ENCODE measurements around the gene AARSD1. TPM values are rescaled to one million over a fixed set of nuclear protein-coding genes. Genes with fewer than 3 reads are reported as not detected.
"Not testable (repeated sequence)": the region's sequence is repeated elsewhere in the genome, so short reads cannot be mapped to it uniquely, and the experiment has no call there.

AARSD1 gene
- total and polyA plus RNA-seq, 2 donors (not counting 3 experiments of a cell fraction or from before 2014, with no cell fraction given): 42.8 to 53.2 TPM

- CTCF ChIA-PET: interaction anchor here (0.7 to 1.0 kb wide), 2 partner anchors 8 to 22 kb away, joined by 3 to 4 read pairs; partner anchors contain the start of gene RPL27
- H3K4me2 ChIP-seq (ENCODE audit: insufficient read depth, low read length); H3K9me1 ChIP-seq (replicated peaks; ENCODE audit: control insufficient read depth, extremely low read depth, insufficient read depth, low read length); H4K20me1 ChIP-seq (replicated peaks; ENCODE audit: control insufficient read depth, extremely low read depth, insufficient read depth, low read length); H3K27me3 ChIP-seq (ENCODE audit: control insufficient read depth in 2 of 2, insufficient read depth in 2 of 2, low read length in 2 of 2); H2AFZ ChIP-seq (ENCODE audit: low read depth, low read length); FAIRE-seq; H3K79me2 ChIP-seq (ENCODE audit: control insufficient read depth, insufficient read depth, low read length); POLR2A ChIA-PET; intact Hi-C loops (cut with micrococcal nuclease); H3K4me1 ChIP-seq (ENCODE audit: control insufficient read depth, extremely low read depth, insufficient read depth, low read length); H3K9ac ChIP-seq (replicated peaks; ENCODE audit: extremely low read depth, insufficient read depth, low read length); H3K27ac ChIP-seq (ENCODE audit: insufficient read depth, low read depth, low read length); DNase-seq (ENCODE audit: low read depth, low spot score); H3K36me3 ChIP-seq (ENCODE audit: control insufficient read depth in 2 of 2, extremely low read depth in 1 of 2, insufficient read depth in 2 of 2, low read length in 2 of 2); BruUV-seq (replicated peaks); H3K4me3 ChIP-seq (replicated peaks in 1 of 3; ENCODE audit: insufficient read depth in 1 of 3, low read depth in 1 of 3, low read length in 3 of 3); dilution Hi-C loops (cut with MboI; ENCODE audit: extremely low pct_ligation_motif_present, low sequenced_read_pairs); H3K9me3 ChIP-seq (replicated peaks; ENCODE audit: control insufficient read depth, insufficient read depth, low read length): not testable (repeated sequence)
These were observed 11.4 kb upstream of the AARSD1 start for GRCh38 chr17:42975701-42976100.

DNA sequence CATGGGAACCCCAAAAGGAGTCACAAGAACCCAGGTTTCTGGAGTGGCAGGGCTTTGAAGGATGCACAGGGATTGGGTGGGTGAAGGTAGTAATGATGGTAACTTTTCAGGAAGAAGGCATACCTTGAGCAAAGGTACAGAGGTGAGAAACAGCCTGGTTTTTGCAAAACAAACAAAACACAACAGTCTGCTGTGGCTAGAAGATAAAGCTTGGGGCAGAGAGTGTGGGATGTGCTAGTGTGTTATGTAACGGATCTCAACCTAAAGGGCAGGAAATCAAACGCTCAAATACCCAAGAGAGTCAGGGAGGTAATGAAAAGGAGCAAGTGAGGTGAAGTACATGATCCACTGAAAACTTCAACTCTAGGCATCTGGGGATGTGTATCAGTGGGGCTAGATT is 11.0 kb upstream of the AARSD1 start:
- DNase-seq (ENCODE audit: low read depth, low spot score): no peak
- H4K20me1 ChIP-seq (replicated peaks; ENCODE audit: control insufficient read depth, extremely low read depth, insufficient read depth, low read length): no peaks in the 10 kb centered on the region
- TF ChIP-seq JUN (IDR thresholded peaks at IDR 0.05; ENCODE audit: borderline replicate concordance, insufficient read depth, insufficient read length, low read depth): no peak
- TF ChIP-seq EZH2 (IDR thresholded peaks at IDR 0.05; ENCODE audit: borderline replicate concordance, low read depth, low read length, severe bottlenecking): no peak
- H3K27me3 ChIP-seq (ENCODE audit: control insufficient read depth in 2 of 2, insufficient read depth in 2 of 2, low read length in 2 of 2): peaks cover 2% of the 10 kb centered on the region in 2 experiments
- ChIA-PET POLR2A (no interaction called here), CTCF (interaction anchor here (0.7 to 1.9 kb wide), 2 partner anchors 9 to 23 kb away, joined by 3 to 8 read pairs; partner anchors contain the start of gene RPL27)
- H3K4me3 ChIP-seq (replicated peaks in 1 of 3; ENCODE audit: insufficient read depth in 1 of 3, low read depth in 1 of 3, low read length in 3 of 3): no peak overlapping the region
- no peaks in the 10 kb centered on the region for H3K9me1 ChIP-seq (replicated peaks; ENCODE audit: control insufficient read depth, extremely low read depth, insufficient read depth, low read length)
- H3K4me1 ChIP-seq (ENCODE audit: control insufficient read depth, extremely low read depth, insufficient read depth, low read length): peaks cover 6% of the 10 kb centered on the region
- H3K27ac ChIP-seq (ENCODE audit: insufficient read depth, low read depth, low read length): no peak overlapping the region
- intact Hi-C loops (cut with micrococcal nuclease) (no loop called here), dilution Hi-C loops (cut with MboI; ENCODE audit: extremely low pct_ligation_motif_present, low sequenced_read_pairs) (no loop called here)
- H3K9ac ChIP-seq (replicated peaks; ENCODE audit: extremely low read depth, insufficient read depth, low read length): no peak overlapping the region
- H3K9me3 ChIP-seq (replicated peaks; ENCODE audit: control insufficient read depth, insufficient read depth, low read length): no peaks in the 10 kb centered on the region
- no peaks in the 10 kb centered on the region for H3K36me3 ChIP-seq (ENCODE audit: control insufficient read depth in 2 of 2, extremely low read depth in 1 of 2, insufficient read depth in 2 of 2, low read length in 2 of 2)
- no TSS peak for BruUV-seq (replicated peaks)
- no peak overlapping the region for H3K4me2 ChIP-seq (ENCODE audit: insufficient read depth, low read length)
- H2AFZ ChIP-seq (ENCODE audit: low read depth, low read length): no peak overlapping the region
- FAIRE-seq: no peak
- H3K79me2 ChIP-seq (ENCODE audit: control insufficient read depth, insufficient read depth, low read length): no peaks in the 10 kb centered on the region

DNA sequence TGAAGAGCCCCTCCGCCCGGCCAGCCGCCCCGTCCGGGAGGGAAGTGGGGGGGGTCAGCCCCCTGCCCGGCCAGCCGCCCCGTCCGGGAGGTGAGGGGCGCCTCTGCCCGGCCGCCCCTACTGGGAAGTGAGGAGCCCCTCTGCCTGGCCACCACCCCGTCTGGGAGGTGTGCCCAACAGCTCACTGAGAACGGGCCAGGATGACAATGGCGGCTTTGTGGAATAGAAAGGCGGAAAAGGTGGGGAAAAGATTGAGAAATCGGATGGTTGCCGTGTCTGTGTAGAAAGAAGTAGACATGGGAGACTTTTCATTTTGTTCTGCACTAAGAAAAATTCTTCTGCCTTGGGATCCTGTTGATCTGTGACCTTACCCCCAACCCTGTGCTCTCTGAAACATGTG is 9.1 kb upstream of the AARSD1 start:
- H3K9ac ChIP-seq (replicated peaks; ENCODE audit: extremely low read depth, insufficient read depth, low read length); dilution Hi-C loops (cut with MboI; ENCODE audit: extremely low pct_ligation_motif_present, low sequenced_read_pairs); H3K4me2 ChIP-seq (ENCODE audit: insufficient read depth, low read length); intact Hi-C loops (cut with micrococcal nuclease); BruUV-seq (replicated peaks); H3K79me2 ChIP-seq (ENCODE audit: control insufficient read depth, insufficient read depth, low read length); CTCF ChIA-PET; FAIRE-seq; H3K9me3 ChIP-seq (replicated peaks; ENCODE audit: control insufficient read depth, insufficient read depth, low read length); H3K36me3 ChIP-seq (ENCODE audit: control insufficient read depth in 2 of 2, extremely low read depth in 1 of 2, insufficient read depth in 2 of 2, low read length in 2 of 2); DNase-seq (ENCODE audit: low read depth, low spot score); H3K9me1 ChIP-seq (replicated peaks; ENCODE audit: control insufficient read depth, extremely low read depth, insufficient read depth, low read length); H3K4me3 ChIP-seq (replicated peaks in 1 of 3; ENCODE audit: insufficient read depth in 1 of 3, low read depth in 1 of 3, low read length in 3 of 3); POLR2A ChIA-PET; H4K20me1 ChIP-seq (replicated peaks; ENCODE audit: control insufficient read depth, extremely low read depth, insufficient read depth, low read length); H3K27ac ChIP-seq (ENCODE audit: insufficient read depth, low read depth, low read length); H3K4me1 ChIP-seq (ENCODE audit: control insufficient read depth, extremely low read depth, insufficient read depth, low read length); H3K27me3 ChIP-seq (ENCODE audit: control insufficient read depth in 2 of 2, insufficient read depth in 2 of 2, low read length in 2 of 2); H2AFZ ChIP-seq (ENCODE audit: low read depth, low read length): not testable (repeated sequence)

Measured in endothelial cell of umbilical vein (primary cell).